ENCODE measurements around the gene EXOC3. TPM values are rescaled to one million over a fixed set of nuclear protein-coding genes. Genes with fewer than 3 reads are reported as not detected.

Gene EXOC3
- total and polyA plus RNA-seq, 2 of the 4 experiments (the other 2 are of a cell fraction), result 35.1 to 47.5 TPM

DNA sequence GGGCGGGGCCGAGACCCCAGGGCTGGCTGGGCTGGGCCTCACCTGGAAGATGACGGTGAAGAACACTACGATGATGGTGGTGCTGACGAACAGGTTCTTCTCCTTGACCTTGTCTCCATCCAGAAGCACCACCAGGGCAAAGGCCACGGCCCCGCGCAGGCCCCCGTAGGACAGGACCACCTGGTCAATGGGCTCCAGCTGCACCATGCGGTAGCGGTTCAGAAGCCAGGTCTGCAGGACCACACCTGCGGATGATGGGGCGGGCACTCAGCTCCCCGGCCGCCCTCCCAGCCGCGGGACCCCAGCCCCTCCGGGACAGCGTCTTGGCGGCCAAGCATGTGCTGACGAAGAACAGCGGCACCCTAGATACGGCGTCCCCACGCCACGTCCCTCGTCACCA, 39.5 kb downstream of the EXOC3 start:
- CTCF ChIA-PET, result no interaction called here
- Histone ChIP-seq H2AFZ (replicated peaks; ENCODE audit: low read length, poor library complexity) (no peak overlapping the region), H3K79me1 (ENCODE audit: low read depth in 1 of 2, low read length in 2 of 2) (no peaks in the 10 kb centered on the region), H2BK15ac (ENCODE audit: low read depth, low read length) (no peak overlapping the region), H3K36me3 (ENCODE audit: control insufficient read depth, insufficient read depth, low read length) (no peaks in the 10 kb centered on the region), H3K27ac (ENCODE audit: insufficient read depth, low read length) (no peak overlapping the region), H4K8ac (ENCODE audit: low read depth in 2 of 2, low read length in 2 of 2) (no peak overlapping the region), H3K4me1 (ENCODE audit: control insufficient read depth, insufficient read depth, low read length) (no peaks in the 10 kb centered on the region), H3K9me1 (ENCODE audit: insufficient read depth, low read length) (no peaks in the 10 kb centered on the region), H4K91ac (ENCODE audit: insufficient read depth, low read depth, low read length) (no peak overlapping the region), H2BK20ac (ENCODE audit: low read depth, low read length) (no peak overlapping the region), H3K23ac (ENCODE audit: low read depth, low read length) (no peak overlapping the region), H3K4me3 (ENCODE audit: insufficient read depth, low read depth, low read length) (no peak overlapping the region), H3K56ac (ENCODE audit: extremely low read depth, insufficient read depth, low read length) (no peak overlapping the region), H3K9me3 (ENCODE audit: control insufficient read depth, insufficient read depth, low read length) (no peaks in the 10 kb centered on the region), H4K5ac (ENCODE audit: low read depth, low read length) (no peak overlapping the region), H2AK5ac (ENCODE audit: low read depth, low read length) (no peak overlapping the region), H2AK9ac (replicated peaks; ENCODE audit: low read depth, low read length, poor library complexity) (peak overlapping the region; percentile 28), H3K18ac (ENCODE audit: low read depth, low read length) (no peak overlapping the region), H3K9ac (ENCODE audit: low read depth, low read length) (no peak overlapping the region), H4K20me1 (ENCODE audit: insufficient read depth, low read length) (no peaks in the 10 kb centered on the region; the same call in 1 of the 2 replicates), H3K27me3 (ENCODE audit: control insufficient read depth, insufficient read depth, low read length) (peaks cover 2% of the 10 kb centered on the region; the same call in 1 of the 2 replicates), H3K14ac (replicated peaks; ENCODE audit: low read depth, low read length) (no peak overlapping the region), H3K4ac (ENCODE audit: low read depth, low read length) (no peak overlapping the region), H3K4me2 (ENCODE audit: low read depth, low read length) (no peak overlapping the region), H2BK5ac (ENCODE audit: low read depth, low read length, poor library complexity, severe bottlenecking) (no peak overlapping the region), H2BK120ac (ENCODE audit: low read depth, low read length) (no peak overlapping the region)
- ATAC-seq (ENCODE audit: low read depth) (no peak), DNase-seq (no peak)
- intact Hi-C loops (cut with micrococcal nuclease), result no loop called here
- in situ Hi-C loops (cut with MboI; ENCODE audit: low sequenced_read_pairs), result no loop called here
- dilution Hi-C loops (cut with HindIII; ENCODE audit: low sequenced_read_pairs, unreplicated experiment), result no loop called here
- 95% methylated on average over 21 of the region's 27 CpGs; no CpG with 5 or more reads in 1 of the 2 experiments for WGBS, 2 experiments (ENCODE audit: extremely low coverage in 2 of 2, insufficient read length in 1 of 2)
- no TSS peak for BruUV-seq (replicated peaks)
- POLR2A ChIA-PET (ENCODE audit: unreplicated experiment), result no interaction called here
- TF ChIP-seq NFE2L2 (IDR thresholded peaks at IDR 0.05; ENCODE audit: low read depth, low read length) (no peak), MAFK (IDR thresholded peaks at IDR 0.05; ENCODE audit: low read depth, low read length) (no peak), SMC3 (IDR thresholded peaks at IDR 0.05; ENCODE audit: low read depth, low read length) (no peak), CHD1 (IDR thresholded peaks at IDR 0.05; ENCODE audit: low read depth, low read length) (no peak)
